Caco-2 (cell line): Measurements from ENCODE around the gene SNAPC5. TPM values are rescaled to one million over a fixed set of nuclear protein-coding genes. Genes with fewer than 3 reads are reported as not detected.

Source experiments
- BruUV-seq: library from RNA; stranded (reverse); fragments of 400-500 nt; replicated peaks from 2 replicates; lab custom pipeline; 2021; lab: Mats Ljungman, UMichigan
- CTCF ChIA-PET: fragments of 300-600 bp; sonication (Branson Sonifier 250); formaldehyde crosslinking; loops from one replicate; lab custom pipeline; 2022; ENCODE audit warnings: antibody characterized with exemption; lab: Charles Lee
- POLR2A ChIA-PET: fragments of 300-600 bp; sonication (Branson Sonifier 250); formaldehyde crosslinking; loops from one replicate; lab custom pipeline; 2022; ENCODE audit warnings: antibody characterized with exemption; lab: Charles Lee
- DNase-seq, 2 experiments: peaks; one replicate each; pipeline versions ENCODE4 v3.0.0 to v3.0.0-alpha.2; 2020 to 2022
- H3K27me3 ChIP-seq: replicated peaks from 2 replicates; pipeline ENCODE4 v1.6.0; 2011; ENCODE audit warnings: low read length; ENCODE audit not compliant: control insufficient read depth, insufficient read depth
- H3K36me3 ChIP-seq: 2 replicates; pipeline ENCODE4 v1.5.1; 2011; ENCODE audit warnings: low read length; ENCODE audit not compliant: control insufficient read depth, insufficient read depth
- H3K4me1 ChIP-seq: fragments of 250-450 bp; sonication (Bioruptor Pico); 2 replicates; pipeline ENCODE4 v1.5.1; 2020; ENCODE audit warnings: mild to moderate bottlenecking
- H3K4me3 ChIP-seq: 2 replicates; pipeline ENCODE4 v1.5.1; 2011; ENCODE audit warnings: low read depth, mild to moderate bottlenecking, control low read depth, low read length
- H3K9me3 ChIP-seq: fragments of 250-450 bp; sonication (Bioruptor Pico); 2 replicates; pipeline ENCODE4 v1.5.1; 2020; ENCODE audit warnings: mild to moderate bottlenecking, moderate library complexity
- H3K27ac Mint-ChIP-seq: one replicate; pipeline ENCODE4 v1.8.0; 2022; ENCODE audit warnings: mixed read lengths; ENCODE audit not compliant: unreplicated experiment
- H3K27me3 Mint-ChIP-seq: one replicate; pipeline ENCODE4 v1.8.0; 2022; ENCODE audit warnings: mixed read lengths; ENCODE audit not compliant: insufficient read depth, unreplicated experiment
- H3K36me3 Mint-ChIP-seq: one replicate; pipeline ENCODE4 v1.8.0; 2022; ENCODE audit warnings: mild to moderate bottlenecking, mixed read lengths; ENCODE audit not compliant: insufficient read depth, unreplicated experiment
- H3K4me1 Mint-ChIP-seq: one replicate; pipeline ENCODE4 v1.8.0; 2022; ENCODE audit warnings: low read depth, mixed read lengths; ENCODE audit not compliant: unreplicated experiment
- H3K4me3 Mint-ChIP-seq: one replicate; pipeline ENCODE4 v1.8.0; 2022; ENCODE audit warnings: mild to moderate bottlenecking, moderate library complexity, mixed read lengths; ENCODE audit not compliant: unreplicated experiment
- H3K9me3 Mint-ChIP-seq: one replicate; pipeline ENCODE4 v1.8.0; 2022; ENCODE audit warnings: mixed read lengths; ENCODE audit not compliant: unreplicated experiment
- CTCF ChIP-seq, 2 experiments: fragments of 200-600 bp in 1 of 2; IDR thresholded peaks; 1 replicate in 1 of 2; 2 replicates in 1 of 2; pipeline versions ENCODE4 v1.5.1 to v1.8.0; 2011 to 2022; ENCODE audit warnings: antibody characterized with exemption in 1 of 2, control low read depth in 1 of 2, inconsistent platforms in 1 of 2, low read depth in 1 of 2, low read length in 1 of 2, mild to moderate bottlenecking in 1 of 2, moderate library complexity in 1 of 2; ENCODE audit not compliant: insufficient read depth in 1 of 2, severe bottlenecking in 1 of 2, unreplicated experiment in 1 of 2
- intact Hi-C: fragments of 100-400 bp; cut with micrococcal nuclease; formaldehyde crosslinking; loops from one replicate; pipeline ENCODE4 v1.10.0; 2022; ENCODE audit not compliant: unreplicated experiment
- total RNA-seq: library from RNA; stranded (reverse); gene quantifications from 2 replicates; pipeline ENCODE4 v1.2.3, GENCODE V29; 2022

The SNAPC5 gene
- total RNA-seq, 1 experiment from 2014 or later: 28.1 TPM

- TF ChIP-seq CTCF (IDR thresholded peaks at IDR 0.05; ENCODE audit: insufficient read depth in 1 of 2, low read depth in 1 of 2, low read length in 1 of 2, severe bottlenecking in 1 of 2, unreplicated experiment in 1 of 2): no peak
- no peaks in the 10 kb centered on the region for H3K4me1 Mint-ChIP-seq
- no peaks in the 10 kb centered on the region for H3K27me3 ChIP-seq
- intact Hi-C loops: no loop called here
- no peak overlapping the region for H3K27ac Mint-ChIP-seq
- no peak overlapping the region for H3K4me3 Mint-ChIP-seq
- no peaks in the 10 kb centered on the region for H3K27me3 Mint-ChIP-seq
- H3K9me3 ChIP-seq: no peaks in the 10 kb centered on the region
- no peaks in the 10 kb centered on the region for H3K36me3 ChIP-seq
- no peak for DNase-seq
- no peaks in the 10 kb centered on the region for H3K9me3 Mint-ChIP-seq
- POLR2A ChIA-PET: no interaction called here
- H3K36me3 Mint-ChIP-seq: peaks cover 5% of the 10 kb centered on the region
- CTCF ChIA-PET: no interaction called here
- no peaks in the 10 kb centered on the region for H3K4me1 ChIP-seq
- BruUV-seq: no TSS peak
- H3K4me3 ChIP-seq: no peak overlapping the region
These were observed 37.5 kb upstream of the SNAPC5 start for GRCh38 chr15:66535056-66535455.

GRCh38 chr15:66524838-66525237, 27.3 kb upstream of the SNAPC5 start:
- Histone ChIP-seq H3K4me3 (no peak overlapping the region), H3K4me1 (no peaks in the 10 kb centered on the region), H3K36me3 (no peaks in the 10 kb centered on the region), H3K9me3 (no peaks in the 10 kb centered on the region), H3K27me3 (no peaks in the 10 kb centered on the region)
- no peaks in the 10 kb centered on the region for H3K4me1 Mint-ChIP-seq
- ChIA-PET CTCF (no interaction called here), POLR2A (no interaction called here)
- H3K9me3 Mint-ChIP-seq: no peaks in the 10 kb centered on the region
- H3K36me3 Mint-ChIP-seq: peaks cover 35% of the 10 kb centered on the region
- H3K27me3 Mint-ChIP-seq: no peaks in the 10 kb centered on the region
- no peak overlapping the region for H3K27ac Mint-ChIP-seq
- H3K4me3 Mint-ChIP-seq: no peak overlapping the region
- intact Hi-C loops: no loop called here
- no peak for DNase-seq
- no peak for TF ChIP-seq CTCF (IDR thresholded peaks at IDR 0.05; ENCODE audit: insufficient read depth in 1 of 2, low read depth in 1 of 2, low read length in 1 of 2, severe bottlenecking in 1 of 2, unreplicated experiment in 1 of 2)
- BruUV-seq: no TSS peak

- no peak for TF ChIP-seq CTCF (IDR thresholded peaks at IDR 0.05; ENCODE audit: insufficient read depth in 1 of 2, low read depth in 1 of 2, low read length in 1 of 2, severe bottlenecking in 1 of 2, unreplicated experiment in 1 of 2)
- no TSS peak for BruUV-seq
- H3K9me3 ChIP-seq: no peaks in the 10 kb centered on the region
- H3K4me3 Mint-ChIP-seq: no peak overlapping the region
- H3K27me3 Mint-ChIP-seq: no peaks in the 10 kb centered on the region
- H3K4me1 Mint-ChIP-seq: no peaks in the 10 kb centered on the region
- no peak overlapping the region for H3K27ac Mint-ChIP-seq
- H3K36me3 Mint-ChIP-seq: peaks cover 30% of the 10 kb centered on the region
- no peaks in the 10 kb centered on the region for H3K27me3 ChIP-seq
- ChIA-PET POLR2A (no interaction called here), CTCF (no interaction called here)
- no peak overlapping the region for H3K4me3 ChIP-seq
- no peaks in the 10 kb centered on the region for H3K36me3 ChIP-seq
- H3K9me3 Mint-ChIP-seq: no peaks in the 10 kb centered on the region
- intact Hi-C loops: no loop called here
- DNase-seq: no peak
- H3K4me1 ChIP-seq: no peaks in the 10 kb centered on the region
These were observed 26.4 kb upstream of the SNAPC5 start for GRCh38 chr15:66523926-66524325.
